ENCODE measurements around the gene NF1.
"Not testable (repeated sequence)": the region's sequence is repeated elsewhere in the genome, so short reads cannot be mapped to it uniquely, and the experiment has no call there.

NF1 gene

DNA sequence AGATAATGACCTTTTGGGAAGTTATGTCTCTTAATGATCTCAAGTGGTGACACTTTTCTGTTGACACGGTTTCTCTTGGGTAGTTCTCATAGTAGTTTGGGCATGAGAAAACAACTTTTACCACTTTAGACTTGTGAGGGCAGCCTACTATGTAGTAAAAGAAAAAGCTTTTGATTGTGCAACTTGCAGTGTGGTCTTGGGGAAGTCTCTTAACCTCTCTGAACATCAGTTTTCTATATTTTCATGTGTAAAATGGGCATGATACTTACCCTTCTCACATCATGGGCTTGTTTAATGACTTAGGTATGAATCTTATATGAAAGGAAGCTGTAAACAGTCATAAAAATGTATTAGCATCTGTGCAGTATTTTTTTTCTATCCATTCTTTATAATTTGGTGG is 11.2 kb downstream of the NF1 start:
- Histone ChIP-seq H3K9me3 (replicated peaks; ENCODE audit: insufficient read depth, low read length) (no peaks in the 10 kb centered on the region), H3K9ac (ENCODE audit: low read length) (no peak overlapping the region)

DNA sequence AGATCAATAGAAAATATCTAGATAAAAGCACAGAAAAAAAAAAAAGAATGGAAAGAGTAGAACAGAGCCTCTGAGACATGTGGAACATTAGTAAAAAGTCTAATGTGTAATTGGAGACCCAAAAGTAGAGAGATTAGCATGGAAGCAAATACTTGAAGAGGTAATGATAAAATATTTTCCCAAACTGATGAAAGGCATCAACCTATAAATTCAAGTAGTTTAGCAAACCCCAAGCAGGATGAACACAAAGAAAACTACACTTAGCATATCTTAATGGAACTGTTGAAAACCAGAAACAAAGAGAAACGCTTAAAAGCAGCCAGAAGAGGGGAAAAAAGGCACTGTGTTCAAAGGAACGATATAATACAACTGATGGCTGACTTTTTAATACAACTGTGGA is 16.4 kb downstream of the NF1 start:
- no peak overlapping the region for H2AFZ ChIP-seq (ENCODE audit: low read length)
- no peaks in the 10 kb centered on the region for H3F3A ChIP-seq (ENCODE audit: insufficient read depth, low read length)
- TF ChIP-seq, protein P1, sequence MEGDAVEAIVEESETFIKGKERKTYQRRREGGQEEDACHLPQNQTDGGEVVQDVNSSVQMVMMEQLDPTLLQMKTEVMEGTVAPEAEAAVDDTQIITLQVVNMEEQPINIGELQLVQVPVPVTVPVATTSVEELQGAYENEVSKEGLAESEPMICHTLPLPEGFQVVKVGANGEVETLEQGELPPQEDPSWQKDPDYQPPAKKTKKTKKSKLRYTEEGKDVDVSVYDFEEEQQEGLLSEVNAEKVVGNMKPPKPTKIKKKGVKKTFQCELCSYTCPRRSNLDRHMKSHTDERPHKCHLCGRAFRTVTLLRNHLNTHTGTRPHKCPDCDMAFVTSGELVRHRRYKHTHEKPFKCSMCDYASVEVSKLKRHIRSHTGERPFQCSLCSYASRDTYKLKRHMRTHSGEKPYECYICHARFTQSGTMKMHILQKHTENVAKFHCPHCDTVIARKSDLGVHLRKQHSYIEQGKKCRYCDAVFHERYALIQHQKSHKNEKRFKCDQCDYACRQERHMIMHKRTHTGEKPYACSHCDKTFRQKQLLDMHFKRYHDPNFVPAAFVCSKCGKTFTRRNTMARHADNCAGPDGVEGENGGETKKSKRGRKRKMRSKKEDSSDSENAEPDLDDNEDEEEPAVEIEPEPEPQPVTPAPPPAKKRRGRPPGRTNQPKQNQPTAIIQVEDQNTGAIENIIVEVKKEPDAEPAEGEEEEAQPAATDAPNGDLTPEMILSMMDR (IDR thresholded peaks at IDR 0.05; ENCODE audit: low read length) = no peak
- TF ChIP-seq EZH2phosphoT487 (IDR thresholded peaks at IDR 0.05; ENCODE audit: low read length) (no peak), EZH2 (optimal IDR thresholded peaks at IDR 0.05; ENCODE audit: low read depth, low read length) (no peak)
- H3K9ac ChIP-seq (ENCODE audit: low read length) = no peak overlapping the region
- no peaks in the 10 kb centered on the region for H4K20me1 ChIP-seq (ENCODE audit: insufficient read depth, low read length)
- no peak overlapping the region for H3K27ac ChIP-seq (ENCODE audit: low read length)
- no peak overlapping the region for H3K4me3 ChIP-seq (ENCODE audit: low read length)
- no peaks in the 10 kb centered on the region for H3K36me3 ChIP-seq (replicated peaks; ENCODE audit: insufficient read depth, low read length)
- no peaks in the 10 kb centered on the region; the same call in 1 of the 2 replicates for H3K4me1 ChIP-seq (ENCODE audit: low read length)
- no peak for DNase-seq
- no peaks in the 10 kb centered on the region for H3K27me3 ChIP-seq (replicated peaks; ENCODE audit: insufficient read depth, low read length)
- no peaks in the 10 kb centered on the region for H3K9me2 ChIP-seq (replicated peaks; ENCODE audit: insufficient read depth, low read length)
- no peaks in the 10 kb centered on the region for H3K9me3 ChIP-seq (replicated peaks; ENCODE audit: insufficient read depth, low read length)
- H3K79me2 ChIP-seq (ENCODE audit: low read length) = no peaks in the 10 kb centered on the region
- no peak overlapping the region for H3K4me2 ChIP-seq (ENCODE audit: low read depth, low read length)

More for the DNA sequence above, 11.2 kb downstream of the NF1 start:
- Histone ChIP-seq H3K4me1 (ENCODE audit: low read length) (no peaks in the 10 kb centered on the region), H3F3A (ENCODE audit: insufficient read depth, low read length) (no peaks in the 10 kb centered on the region), H3K9me2 (replicated peaks; ENCODE audit: insufficient read depth, low read length) (no peaks in the 10 kb centered on the region), H2AFZ (ENCODE audit: low read length) (no peak overlapping the region), H3K36me3 (replicated peaks; ENCODE audit: insufficient read depth, low read length) (no peaks in the 10 kb centered on the region), H3K79me2 (ENCODE audit: low read length) (no peaks in the 10 kb centered on the region), H3K27ac (ENCODE audit: low read length) (no peak overlapping the region), H3K4me3 (ENCODE audit: low read length) (no peak overlapping the region), H4K20me1 (ENCODE audit: insufficient read depth, low read length) (no peaks in the 10 kb centered on the region), H3K27me3 (replicated peaks; ENCODE audit: insufficient read depth, low read length) (no peaks in the 10 kb centered on the region), H3K4me2 (ENCODE audit: low read depth, low read length) (no peak overlapping the region)
- no peak for TF ChIP-seq EZH2phosphoT487 (IDR thresholded peaks at IDR 0.05; ENCODE audit: low read length)
- TF ChIP-seq, protein P1 (IDR thresholded peaks at IDR 0.05; ENCODE audit: low read length) = no peak
- no peak for TF ChIP-seq EZH2 (optimal IDR thresholded peaks at IDR 0.05; ENCODE audit: low read depth, low read length)
- DNase-seq = no peak

DNA sequence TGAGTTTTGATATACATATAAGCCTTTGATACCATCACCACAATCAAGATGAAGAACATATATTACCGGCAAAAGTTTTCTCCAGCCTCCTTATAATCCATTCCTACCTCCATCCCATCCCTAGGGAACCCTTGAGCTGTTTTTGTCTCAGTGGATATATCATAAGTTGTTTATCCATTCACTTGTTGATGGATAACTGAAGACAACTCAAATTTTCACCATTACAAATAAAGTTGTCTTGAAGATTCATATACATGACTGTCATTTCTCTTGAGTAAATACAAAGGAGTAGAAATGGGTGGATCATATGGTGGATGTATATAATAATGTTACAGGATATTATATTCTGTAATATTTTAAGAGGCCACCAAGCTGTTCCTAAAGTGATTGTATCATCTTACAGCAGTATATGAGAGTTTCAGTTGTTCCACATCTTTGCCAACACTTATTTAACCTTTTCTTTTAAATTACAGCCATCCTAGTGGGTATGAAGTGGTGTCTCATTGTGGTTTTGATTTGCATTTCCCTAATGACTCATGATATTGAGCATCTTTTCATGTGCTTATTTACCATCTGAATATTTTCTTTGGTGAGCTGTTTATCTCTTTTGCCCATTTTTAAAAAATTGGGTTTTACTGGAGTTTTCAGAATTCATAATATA is 17.4 kb downstream of the NF1 start:
- Histone ChIP-seq H3K9me2 (replicated peaks; ENCODE audit: insufficient read depth, low read length) (no peaks in the 10 kb centered on the region), H4K20me1 (ENCODE audit: insufficient read depth, low read length) (no peaks in the 10 kb centered on the region), H3K4me3 (ENCODE audit: low read length) (no peak overlapping the region), H3K79me2 (ENCODE audit: low read length) (no peaks in the 10 kb centered on the region), H3K4me2 (ENCODE audit: low read depth, low read length) (no peak overlapping the region), H3F3A (ENCODE audit: insufficient read depth, low read length) (no peaks in the 10 kb centered on the region), H3K9ac (ENCODE audit: low read length) (no peak overlapping the region), H2AFZ (ENCODE audit: low read length) (no peak overlapping the region), H3K9me3 (replicated peaks; ENCODE audit: insufficient read depth, low read length) (no peaks in the 10 kb centered on the region), H3K27me3 (replicated peaks; ENCODE audit: insufficient read depth, low read length) (no peaks in the 10 kb centered on the region), H3K27ac (ENCODE audit: low read length) (no peak overlapping the region), H3K4me1 (ENCODE audit: low read length) (no peaks in the 10 kb centered on the region; the same call in 1 of the 2 replicates), H3K36me3 (replicated peaks; ENCODE audit: insufficient read depth, low read length) (no peaks in the 10 kb centered on the region)
- no peak for DNase-seq
- TF ChIP-seq EZH2 (optimal IDR thresholded peaks at IDR 0.05; ENCODE audit: low read depth, low read length) = no peak
- TF ChIP-seq EZH2phosphoT487 (IDR thresholded peaks at IDR 0.05; ENCODE audit: low read length) = no peak
- TF ChIP-seq, protein P1 (IDR thresholded peaks at IDR 0.05; ENCODE audit: low read length) = no peak

DNA sequence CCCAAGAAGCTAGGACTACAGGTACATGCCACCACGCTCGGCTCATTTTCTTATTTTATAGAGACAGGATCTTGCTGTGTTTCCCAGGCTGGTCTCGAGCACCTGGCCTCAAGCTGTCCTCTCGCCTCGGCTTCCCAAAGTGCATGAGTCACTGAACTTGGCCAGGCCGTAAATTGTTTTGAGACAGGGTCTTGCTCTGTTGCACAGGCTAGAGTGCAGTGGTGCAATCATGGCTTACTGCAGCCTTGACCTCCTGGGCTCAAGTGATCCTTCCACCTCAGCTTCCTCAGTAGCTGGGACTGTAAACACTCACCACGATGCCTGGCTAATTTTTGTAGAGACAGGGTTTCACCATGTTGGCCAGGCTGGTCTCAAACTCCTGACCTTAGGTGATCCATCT is 18.6 kb downstream of the NF1 start:
- DNase-seq; H3K9me2 ChIP-seq (replicated peaks; ENCODE audit: insufficient read depth, low read length); H3K4me3 ChIP-seq (ENCODE audit: low read length); H3K4me2 ChIP-seq (ENCODE audit: low read depth, low read length); H3K79me2 ChIP-seq (ENCODE audit: low read length); H3K4me1 ChIP-seq (ENCODE audit: low read length); H3K27ac ChIP-seq (ENCODE audit: low read length); H3K36me3 ChIP-seq (replicated peaks; ENCODE audit: insufficient read depth, low read length); H3K9ac ChIP-seq (ENCODE audit: low read length); H4K20me1 ChIP-seq (ENCODE audit: insufficient read depth, low read length); H3F3A ChIP-seq (ENCODE audit: insufficient read depth, low read length); H3K9me3 ChIP-seq (replicated peaks; ENCODE audit: insufficient read depth, low read length); H2AFZ ChIP-seq (ENCODE audit: low read length); H3K27me3 ChIP-seq (replicated peaks; ENCODE audit: insufficient read depth, low read length): not testable (repeated sequence)
